Panc1 (cell line): ENCODE measurements around the gene TM4SF20. TPM values are rescaled to one million over a fixed set of nuclear protein-coding genes. Genes with fewer than 3 reads are reported as not detected.

ENCODE experiments used
- ATAC-seq: fragments of 200-7000 bp; cut with Tn5 transposase; 2 replicates; pipeline ENCODE4 v1.9.1; 2020; ENCODE audit warnings: mild to moderate bottlenecking, moderate library complexity
- BruUV-seq: library from RNA; stranded (reverse); fragments of 400-500 nt; replicated peaks from 2 replicates; lab custom pipeline; 2021; lab: Mats Ljungman, UMichigan
- CTCF ChIA-PET: fragments of 300-600 bp; sonication (Branson Sonifier 250); formaldehyde crosslinking; loops from one replicate; lab custom pipeline; 2022; ENCODE audit warnings: antibody characterized with exemption; lab: Charles Lee
- POLR2A ChIA-PET: fragments of 300-600 bp; sonication (Branson Sonifier 250); formaldehyde crosslinking; loops from one replicate; lab custom pipeline; 2022; ENCODE audit warnings: antibody characterized with exemption; lab: Charles Lee
- DNase-seq: peaks from one replicate; pipeline ENCODE4 v3.0.0-alpha.2; 2010; ENCODE audit warnings: low read depth, low spot score
- H3K27ac ChIP-seq: 2 replicates; pipeline ENCODE4 v1.5.1; 2011; ENCODE audit warnings: mild to moderate bottlenecking, low read length, inconsistent platforms
- H3K27me3 ChIP-seq: fragments of 200-500 bp; sonication (Bioruptor generic); 2 replicates; pipeline ENCODE4 v1.6.0; 2014; ENCODE audit warnings: low read length, inconsistent platforms; ENCODE audit not compliant: control insufficient read depth, insufficient read depth
- H3K36me3 ChIP-seq: fragments of 200-500 bp; sonication (Bioruptor generic); 2 replicates; pipeline ENCODE4 v1.5.1; 2014; ENCODE audit warnings: inconsistent platforms, mild to moderate bottlenecking, low read length, moderate library complexity; ENCODE audit not compliant: control insufficient read depth, insufficient read depth
- H3K4me1 ChIP-seq: 2 replicates; pipeline ENCODE4 v1.5.1; 2011; ENCODE audit warnings: inconsistent platforms, mild to moderate bottlenecking, low read length, moderate library complexity; ENCODE audit not compliant: control insufficient read depth, insufficient read depth
- H3K4me3 ChIP-seq, 2 experiments: 2 replicates each; pipeline ENCODE4 v1.5.1; 2011 to 2012; ENCODE audit warnings: low read depth in 2 of 2, low read length in 2 of 2, mild to moderate bottlenecking in 2 of 2, inconsistent platforms in 1 of 2, moderate library complexity in 1 of 2
- H3K9me3 ChIP-seq: fragments of 200-500 bp; sonication (Bioruptor generic); 2 replicates; pipeline ENCODE4 v1.5.1; 2014; ENCODE audit warnings: low read depth, mild to moderate bottlenecking, inconsistent platforms, low read length, moderate library complexity; ENCODE audit not compliant: control insufficient read depth, insufficient read depth
- POLR2AphosphoS5 ChIP-seq: IDR thresholded peaks from 2 replicates; pipeline ENCODE4 v1.6.1; 2012; ENCODE audit warnings: mild to moderate bottlenecking, low read depth, low read length, moderate library complexity
- SIN3A ChIP-seq: IDR thresholded peaks from 2 replicates; pipeline ENCODE4 v1.6.1; 2012; ENCODE audit warnings: low read depth, mild to moderate bottlenecking, low read length, moderate library complexity, borderline replicate concordance; ENCODE audit not compliant: insufficient read depth
- TCF7L2 ChIP-seq: IDR thresholded peaks from 2 replicates; pipeline ENCODE4 v1.6.1; 2011; ENCODE audit warnings: mild to moderate bottlenecking, low read depth, low read length, inconsistent platforms
- in situ Hi-C: cut with HindIII; loops from 2 replicates; pipeline ENCODE4 v1.10.0; 2016; ENCODE audit warnings: low sequenced_read_pairs, low pct_unique_long_range_greater_than_20kb
- intact Hi-C: fragments of 100-400 bp; cut with micrococcal nuclease; formaldehyde crosslinking; loops from one replicate; pipeline ENCODE4 v1.10.0; 2022; ENCODE audit not compliant: unreplicated experiment
- total RNA-seq: library from RNA; stranded (reverse); gene quantifications from one replicate; pipeline ENCODE4 v1.2.1, GENCODE V29; 2021; ENCODE audit not compliant: unreplicated experiment
- TF ChIP-seq, protein P1 (sequence below): fragments of 450-650 bp; IDR thresholded peaks from 2 replicates; pipeline ENCODE4 v1.5.1; 2017; ENCODE audit warnings: mild to moderate bottlenecking
- TF ChIP-seq, protein P2 (sequence below), 2 experiments: IDR thresholded peaks; 2 replicates each; pipeline ENCODE4 v1.6.1; 2011 to 2012; ENCODE audit warnings: low read depth in 2 of 2, control low read depth in 1 of 2, low read length in 1 of 2, mild to moderate bottlenecking in 1 of 2, moderate library complexity in 1 of 2; ENCODE audit not compliant: insufficient read depth in 1 of 2

TM4SF20 gene
- total RNA-seq, 1 experiment from 2014 or later = not detected

DNA sequence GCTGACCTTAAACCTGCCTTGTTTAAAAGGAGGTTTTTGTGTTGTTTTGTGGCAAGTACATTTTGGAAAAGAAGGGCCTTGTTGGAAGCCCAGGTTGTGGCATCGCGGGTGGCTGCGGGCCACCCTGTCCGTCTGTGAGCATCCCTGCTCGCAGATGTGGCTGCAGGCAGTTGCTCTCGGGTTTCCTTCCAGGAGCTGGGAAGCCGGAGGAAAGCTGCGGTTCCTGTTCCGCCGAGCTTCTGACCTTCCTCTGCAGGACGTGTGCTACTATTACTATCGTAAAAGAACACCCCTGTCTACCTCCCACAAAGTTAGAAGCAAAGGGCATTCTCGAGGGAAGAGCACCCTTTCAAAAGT lies 53.3 kb downstream of the TM4SF20 start:
- peak overlapping the region; percentile 98 for H3K27ac ChIP-seq
- no TSS peak for BruUV-seq
- ChIA-PET POLR2A (no interaction called here), CTCF (no interaction called here)
- peak overlapping the region; percentile 77 to 97 for H3K4me3 ChIP-seq
- TF ChIP-seq SIN3A (no peak), TCF7L2 (no peak), POLR2AphosphoS5 (no peak)
- TF ChIP-seq, protein P1, sequence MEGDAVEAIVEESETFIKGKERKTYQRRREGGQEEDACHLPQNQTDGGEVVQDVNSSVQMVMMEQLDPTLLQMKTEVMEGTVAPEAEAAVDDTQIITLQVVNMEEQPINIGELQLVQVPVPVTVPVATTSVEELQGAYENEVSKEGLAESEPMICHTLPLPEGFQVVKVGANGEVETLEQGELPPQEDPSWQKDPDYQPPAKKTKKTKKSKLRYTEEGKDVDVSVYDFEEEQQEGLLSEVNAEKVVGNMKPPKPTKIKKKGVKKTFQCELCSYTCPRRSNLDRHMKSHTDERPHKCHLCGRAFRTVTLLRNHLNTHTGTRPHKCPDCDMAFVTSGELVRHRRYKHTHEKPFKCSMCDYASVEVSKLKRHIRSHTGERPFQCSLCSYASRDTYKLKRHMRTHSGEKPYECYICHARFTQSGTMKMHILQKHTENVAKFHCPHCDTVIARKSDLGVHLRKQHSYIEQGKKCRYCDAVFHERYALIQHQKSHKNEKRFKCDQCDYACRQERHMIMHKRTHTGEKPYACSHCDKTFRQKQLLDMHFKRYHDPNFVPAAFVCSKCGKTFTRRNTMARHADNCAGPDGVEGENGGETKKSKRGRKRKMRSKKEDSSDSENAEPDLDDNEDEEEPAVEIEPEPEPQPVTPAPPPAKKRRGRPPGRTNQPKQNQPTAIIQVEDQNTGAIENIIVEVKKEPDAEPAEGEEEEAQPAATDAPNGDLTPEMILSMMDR = no peak
- TF ChIP-seq, protein P2, sequence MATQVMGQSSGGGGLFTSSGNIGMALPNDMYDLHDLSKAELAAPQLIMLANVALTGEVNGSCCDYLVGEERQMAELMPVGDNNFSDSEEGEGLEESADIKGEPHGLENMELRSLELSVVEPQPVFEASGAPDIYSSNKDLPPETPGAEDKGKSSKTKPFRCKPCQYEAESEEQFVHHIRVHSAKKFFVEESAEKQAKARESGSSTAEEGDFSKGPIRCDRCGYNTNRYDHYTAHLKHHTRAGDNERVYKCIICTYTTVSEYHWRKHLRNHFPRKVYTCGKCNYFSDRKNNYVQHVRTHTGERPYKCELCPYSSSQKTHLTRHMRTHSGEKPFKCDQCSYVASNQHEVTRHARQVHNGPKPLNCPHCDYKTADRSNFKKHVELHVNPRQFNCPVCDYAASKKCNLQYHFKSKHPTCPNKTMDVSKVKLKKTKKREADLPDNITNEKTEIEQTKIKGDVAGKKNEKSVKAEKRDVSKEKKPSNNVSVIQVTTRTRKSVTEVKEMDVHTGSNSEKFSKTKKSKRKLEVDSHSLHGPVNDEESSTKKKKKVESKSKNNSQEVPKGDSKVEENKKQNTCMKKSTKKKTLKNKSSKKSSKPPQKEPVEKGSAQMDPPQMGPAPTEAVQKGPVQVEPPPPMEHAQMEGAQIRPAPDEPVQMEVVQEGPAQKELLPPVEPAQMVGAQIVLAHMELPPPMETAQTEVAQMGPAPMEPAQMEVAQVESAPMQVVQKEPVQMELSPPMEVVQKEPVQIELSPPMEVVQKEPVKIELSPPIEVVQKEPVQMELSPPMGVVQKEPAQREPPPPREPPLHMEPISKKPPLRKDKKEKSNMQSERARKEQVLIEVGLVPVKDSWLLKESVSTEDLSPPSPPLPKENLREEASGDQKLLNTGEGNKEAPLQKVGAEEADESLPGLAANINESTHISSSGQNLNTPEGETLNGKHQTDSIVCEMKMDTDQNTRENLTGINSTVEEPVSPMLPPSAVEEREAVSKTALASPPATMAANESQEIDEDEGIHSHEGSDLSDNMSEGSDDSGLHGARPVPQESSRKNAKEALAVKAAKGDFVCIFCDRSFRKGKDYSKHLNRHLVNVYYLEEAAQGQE (IDR thresholded peaks at IDR 0.05; ENCODE audit: insufficient read depth in 1 of 2, low read depth in 2 of 2, low read length in 1 of 2) = no peak
- in situ Hi-C loops = no loop called here
- no peaks in the 10 kb centered on the region for H3K27me3 ChIP-seq
- ATAC-seq = peak; percentile 52
- peaks cover 21% of the 10 kb centered on the region for H3K4me1 ChIP-seq
- H3K36me3 ChIP-seq = peaks cover 8% of the 10 kb centered on the region
- no peaks in the 10 kb centered on the region; the same call in 1 of the 2 replicates for H3K9me3 ChIP-seq
- DNase-seq = no peak
- intact Hi-C loops = loop anchor here (5.0 kb wide), 1 partner anchor 194 kb away; no protein-coding TSS in a partner anchor

DNA sequence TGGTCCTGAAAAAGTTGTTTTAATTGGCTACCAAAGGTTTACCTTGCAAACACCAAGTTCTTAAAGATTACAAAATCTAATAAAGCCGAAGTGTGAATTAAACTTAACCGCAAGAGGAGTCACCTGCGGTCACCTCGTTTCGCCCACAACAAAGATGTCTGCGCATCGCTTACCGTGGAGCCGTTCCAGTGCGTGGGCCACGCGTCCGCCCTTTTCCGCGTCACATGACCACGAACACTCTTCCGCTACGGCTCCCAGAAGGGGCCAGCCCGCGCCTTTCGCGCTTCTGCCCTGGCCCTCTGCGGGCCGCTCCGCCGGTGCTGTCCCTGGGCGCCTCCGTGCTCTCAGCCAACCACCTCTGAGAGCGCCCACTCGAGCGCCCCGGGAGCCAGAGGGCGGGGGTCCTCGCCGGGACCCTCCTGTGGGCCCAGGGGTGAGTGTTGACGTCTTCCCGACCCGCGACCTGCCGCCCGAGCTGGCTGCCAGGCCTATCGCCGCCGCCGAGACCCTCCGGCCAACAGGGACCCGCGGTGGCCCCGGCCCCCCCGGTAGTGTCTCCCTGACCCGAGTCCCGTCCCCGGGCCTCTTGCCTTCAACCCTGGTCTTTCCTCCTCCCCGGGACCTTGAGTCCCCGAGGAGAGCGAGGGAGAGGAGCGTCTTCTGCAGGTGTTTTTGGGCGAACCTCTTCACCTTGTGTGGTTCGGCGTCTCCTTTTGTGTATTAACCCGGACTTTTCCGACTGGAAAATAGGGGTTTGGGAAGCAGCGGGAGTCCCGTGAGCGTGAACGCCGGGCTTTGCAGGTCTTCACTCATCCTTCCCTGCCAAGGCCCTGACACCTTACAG lies 53.9 kb downstream of the TM4SF20 start, which contains the start of gene MFF:
Gene MFF (plus strand): TSS at position 257 of the 844 bp plus-strand sequence. CDS start 5,415 bp downstream, outside the sequence.
- intact Hi-C loops = loop anchor here (5.0 kb wide), 1 partner anchor 193 kb away; no protein-coding TSS in a partner anchor
- Histone ChIP-seq H3K36me3 (peaks cover 7% of the 10 kb centered on the region; the same call in 1 of the 2 replicates), H3K27me3 (no peaks in the 10 kb centered on the region), H3K27ac (peak within 1 kb of the TSS; percentile 98), H3K4me3 (peak within 1 kb of the TSS; percentile 77 to 97), H3K9me3 (no peaks in the 10 kb centered on the region; the same call in 1 of the 2 replicates), H3K4me1 (peaks cover 21% of the 10 kb centered on the region)
- TF ChIP-seq, protein P1 = peak; percentile 66
- peak; percentile 66; the same call in 1 of the 2 replicates for TF ChIP-seq POLR2AphosphoS5
- TF ChIP-seq TCF7L2 = peak; percentile 56; the same call in 1 of the 2 replicates
- TF ChIP-seq SIN3A = peak; percentile 73; the same call in 1 of the 2 replicates
- TF ChIP-seq, protein P2 (IDR thresholded peaks at IDR 0.05; ENCODE audit: insufficient read depth in 1 of 2, low read depth in 2 of 2, low read length in 1 of 2) = peak in 1 of 2 experiments; percentile 71; a peak in 2 of 4 replicates
- no TSS peak for BruUV-seq
- ChIA-PET POLR2A (no interaction called here), CTCF (no interaction called here)
- in situ Hi-C loops = no loop called here
- peak; percentile 61 for DNase-seq
- peak; percentile 98 for ATAC-seq
